HEK293T (cell line): ENCODE results near the gene CCDC92B.

Source experiments
- CTCF ChIA-PET: fragments of 350-600 bp; formaldehyde crosslinking; extraction: SDS; loops from one replicate; lab custom pipeline; 2021; ENCODE audit warnings: antibody characterized with exemption, inconsistent platforms; lab: Yijun Ruan, JAX
- POLR2A ChIA-PET: fragments of 350-600 bp; formaldehyde crosslinking; extraction: SDS; loops from one replicate; lab custom pipeline; 2020; ENCODE audit warnings: antibody characterized with exemption, inconsistent platforms; lab: Yijun Ruan, JAX
- DNase-seq: peaks from one replicate; pipeline ENCODE4 v3.0.0; 2012; ENCODE audit warnings: mixed read lengths; ENCODE audit errors: extremely low spot score
- ARNT ChIP-seq: fragments of 450-650 bp; IDR thresholded peaks from 2 replicates; pipeline ENCODE4 v1.6.1; 2017; ENCODE audit warnings: mild to moderate bottlenecking
- BHLHE40 ChIP-seq: fragments of 450-650 bp; IDR thresholded peaks from 2 replicates; pipeline ENCODE4 v1.6.1; 2016; ENCODE audit warnings: mild to moderate bottlenecking, moderate library complexity, borderline replicate concordance
- CTBP1 ChIP-seq: fragments of 450-650 bp; IDR thresholded peaks from 2 replicates; pipeline ENCODE4 v1.6.1; 2016; ENCODE audit warnings: borderline replicate concordance
- ELF4 ChIP-seq: fragments of 450-650 bp; IDR thresholded peaks from 2 replicates; pipeline ENCODE4 v1.6.1; 2017; ENCODE audit warnings: antibody characterized with exemption
- FOXA1 ChIP-seq: fragments of 450-650 bp; IDR thresholded peaks from 2 replicates; pipeline ENCODE4 v1.6.1; 2016; ENCODE audit warnings: mild to moderate bottlenecking
- FOXK2 ChIP-seq: fragments of 450-650 bp; IDR thresholded peaks from 2 replicates; pipeline ENCODE4 v1.6.1; 2016; ENCODE audit warnings: mild to moderate bottlenecking
- FOXM1 ChIP-seq: fragments of 450-650 bp; IDR thresholded peaks from 2 replicates; pipeline ENCODE4 v1.6.1; 2017; ENCODE audit warnings: mild to moderate bottlenecking, borderline replicate concordance
- HDGF ChIP-seq: fragments of 450-650 bp; IDR thresholded peaks from 2 replicates; pipeline ENCODE4 v1.6.1; 2017; ENCODE audit warnings: antibody characterized with exemption, borderline replicate concordance
- L3MBTL2 ChIP-seq: fragments of 450-650 bp; conservative IDR thresholded peaks from 2 replicates; pipeline ENCODE4 v1.6.1; 2016; ENCODE audit warnings: mild to moderate bottlenecking
- LEF1 ChIP-seq: fragments of 450-650 bp; IDR thresholded peaks from 2 replicates; pipeline ENCODE4 v1.6.1; 2017; ENCODE audit warnings: mild to moderate bottlenecking, borderline replicate concordance
- NFRKB ChIP-seq: fragments of 450-650 bp; IDR thresholded peaks from 2 replicates; pipeline ENCODE4 v1.6.1; 2016; ENCODE audit warnings: mild to moderate bottlenecking, moderate library complexity
- SP1 ChIP-seq: fragments of 450-650 bp; IDR thresholded peaks from 2 replicates; pipeline ENCODE4 v1.6.1; 2017
- SUZ12 ChIP-seq: fragments of 450-650 bp; IDR thresholded peaks from 2 replicates; pipeline ENCODE4 v1.6.1; 2016; ENCODE audit warnings: mild to moderate bottlenecking
- TARDBP ChIP-seq: fragments of 450-650 bp; IDR thresholded peaks from 2 replicates; pipeline ENCODE4 v1.6.1; 2016
- ZNF384 ChIP-seq: fragments of 450-650 bp; IDR thresholded peaks from 2 replicates; pipeline ENCODE4 v1.6.1; 2016
- TF ChIP-seq, protein P1 (sequence below): fragments of 450-650 bp; IDR thresholded peaks from 2 replicates; pipeline ENCODE4 v1.6.1; 2016

Gene CCDC92B

GRCh38 chr17:2695961-2696760 lies 53.3 kb downstream of the CCDC92B start:
- POLR2A ChIA-PET: no interaction called here
- no peak for DNase-seq
- CTCF ChIA-PET: no interaction called here
- TF ChIP-seq ZNF384 (no peak), LEF1 (no peak), BHLHE40 (no peak), L3MBTL2 (no peak), FOXM1 (no peak), FOXK2 (no peak), SUZ12 (no peak), SP1 (no peak), TARDBP (no peak), FOXA1 (no peak), CTBP1 (no peak), ELF4 (no peak), NFRKB (no peak), HDGF (no peak), ARNT (no peak)
- TF ChIP-seq, protein P1, sequence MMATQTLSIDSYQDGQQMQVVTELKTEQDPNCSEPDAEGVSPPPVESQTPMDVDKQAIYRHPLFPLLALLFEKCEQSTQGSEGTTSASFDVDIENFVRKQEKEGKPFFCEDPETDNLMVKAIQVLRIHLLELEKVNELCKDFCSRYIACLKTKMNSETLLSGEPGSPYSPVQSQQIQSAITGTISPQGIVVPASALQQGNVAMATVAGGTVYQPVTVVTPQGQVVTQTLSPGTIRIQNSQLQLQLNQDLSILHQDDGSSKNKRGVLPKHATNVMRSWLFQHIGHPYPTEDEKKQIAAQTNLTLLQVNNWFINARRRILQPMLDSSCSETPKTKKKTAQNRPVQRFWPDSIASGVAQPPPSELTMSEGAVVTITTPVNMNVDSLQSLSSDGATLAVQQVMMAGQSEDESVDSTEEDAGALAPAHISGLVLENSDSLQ: no peak

DNA sequence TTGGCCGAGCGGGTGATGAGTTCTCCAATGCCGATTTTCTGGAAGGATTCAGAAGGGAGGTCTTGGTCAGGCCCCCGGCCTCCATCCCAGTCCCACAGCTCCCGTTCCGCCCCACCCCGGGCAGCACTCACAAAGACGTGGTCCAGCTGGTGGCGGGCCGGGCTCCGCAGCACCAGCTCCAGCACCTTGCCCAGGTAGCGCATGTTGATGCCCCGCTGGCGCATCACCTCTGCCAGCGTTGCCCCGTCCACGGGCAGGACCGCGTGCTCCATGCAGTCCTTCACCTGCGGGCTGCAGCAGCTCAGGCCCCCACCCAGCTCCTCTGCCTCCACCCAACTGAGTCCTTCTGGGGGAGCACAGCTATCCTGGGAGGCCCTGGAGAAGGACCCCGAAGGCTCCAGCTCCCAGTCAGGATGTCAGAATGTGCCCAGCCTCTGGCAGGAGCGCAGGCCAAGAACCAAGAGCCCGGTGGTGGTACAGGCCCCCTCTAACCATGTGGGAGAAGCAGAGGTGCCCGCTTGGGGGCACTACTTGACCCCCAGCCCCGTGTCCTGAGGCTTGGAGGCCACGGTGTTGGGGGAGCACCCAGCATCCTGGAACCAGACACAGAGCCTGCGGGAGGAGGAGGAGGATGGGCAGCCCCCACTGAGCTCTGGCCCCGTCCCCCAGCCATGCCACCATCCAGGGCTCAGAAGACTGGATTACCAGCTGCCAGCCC lies 54.0 kb downstream of the CCDC92B start:
- TF ChIP-seq SUZ12 (no peak), ZNF384 (no peak), ARNT (no peak), CTBP1 (no peak), FOXA1 (no peak), TARDBP (no peak)
- ChIA-PET CTCF (no interaction called here), POLR2A (no interaction called here)
- no peak for DNase-seq

DNA sequence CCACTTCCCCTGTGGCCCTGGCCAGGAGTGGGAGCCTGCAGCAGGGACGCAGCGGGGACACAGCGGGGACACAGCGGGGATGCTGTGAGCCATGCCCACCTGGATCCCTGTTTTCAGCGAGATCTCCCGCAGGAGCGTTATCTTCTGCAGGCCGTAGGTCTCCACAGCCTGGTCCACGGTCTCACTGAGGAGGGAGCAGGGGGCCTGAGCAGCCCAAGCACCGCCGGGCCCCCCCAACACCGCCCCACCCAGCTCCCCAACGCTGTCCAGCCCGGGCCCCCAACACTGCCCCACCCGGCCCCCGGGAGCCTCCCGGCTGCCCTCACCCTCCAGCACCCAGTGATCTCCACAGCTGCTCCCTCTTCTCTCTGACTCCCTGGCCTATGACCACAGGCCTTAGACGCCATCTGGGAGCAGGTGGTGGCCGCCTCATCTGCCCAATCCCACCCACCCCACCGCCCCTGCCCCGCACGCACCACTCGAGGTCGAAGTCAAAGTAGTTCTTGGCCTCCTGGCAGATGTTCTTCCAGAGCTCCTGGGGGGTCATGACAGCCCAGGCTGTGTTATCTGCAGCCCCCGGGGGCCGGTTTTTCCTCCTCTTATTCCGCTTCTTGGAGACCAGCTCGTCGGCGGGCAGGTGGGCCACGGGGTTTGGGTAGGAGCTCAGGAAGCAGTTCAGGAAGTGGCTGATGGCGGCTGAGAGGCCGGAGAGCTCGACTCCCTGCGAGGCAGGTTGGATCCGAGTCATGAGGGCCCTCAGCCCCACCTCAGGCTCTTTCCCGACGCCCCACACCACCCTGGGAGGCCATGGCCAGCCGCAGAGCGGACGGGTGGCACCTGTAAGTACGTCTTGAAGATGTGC lies 54.8 kb downstream of the CCDC92B start:
- POLR2A ChIA-PET: no interaction called here
- TF ChIP-seq BHLHE40: no peak
- no peak for TF ChIP-seq SUZ12
- TF ChIP-seq SP1: no peak
- TF ChIP-seq HDGF: no peak
- no peak for TF ChIP-seq TARDBP
- no peak for TF ChIP-seq FOXM1
- no peak for TF ChIP-seq ARNT
- TF ChIP-seq ZNF384: no peak
- TF ChIP-seq, protein P1: no peak
- TF ChIP-seq FOXA1: no peak
- no peak for TF ChIP-seq ELF4
- no peak for TF ChIP-seq CTBP1
- CTCF ChIA-PET: no interaction called here
- DNase-seq: no peak

- DNase-seq: no peak
- TF ChIP-seq SUZ12 (no peak), HDGF (no peak), TARDBP (no peak), LEF1 (no peak), NFRKB (no peak), ARNT (no peak)
- ChIA-PET CTCF (no interaction called here), POLR2A (no interaction called here)
Measured at GRCh38 chr17:2693561-2694380, 55.7 kb downstream of the CCDC92B start.

GRCh38 chr17:2692781-2693135 lies 56.7 kb downstream of the CCDC92B start:
- ChIA-PET CTCF (no interaction called here), POLR2A (no interaction called here)
- no peak for DNase-seq
- TF ChIP-seq ZNF384 (no peak), HDGF (no peak)
